Tibial nerve (tissue), 4 donors: ENCODE results near the gene IL34. TPM values are rescaled to one million over a fixed set of nuclear protein-coding genes. Genes with fewer than 3 reads are reported as not detected.
A peak's percentile ranks its signal among the peaks of the same experiment; 100 is the strongest.

Source experiments
- DNase-seq, 2 donors: peaks; one replicate each; pipeline ENCODE4 v3.0.0-alpha.2; 2019; ENCODE audit warnings: low spot score in 2 of 2
- H3K27ac ChIP-seq, 4 donors: fragments of 200-600 bp; sonication (generic) in 3 of 4; one replicate each; pipeline ENCODE4 v1.5.1; 2017 to 2019; ENCODE audit warnings: mild to moderate bottlenecking in 1 of 4
- H3K27me3 ChIP-seq, 2 donors: fragments of 200-600 bp; sonication (generic) in 1 of 2; one replicate each; pipeline versions ENCODE4 v1.5.1 to v1.6.0; 2017 to 2019
- H3K36me3 ChIP-seq, 3 donors: fragments of 200-600 bp; sonication (generic); one replicate each; pipeline ENCODE4 v1.5.1; 2018 to 2019
- H3K4me1 ChIP-seq, 4 donors: fragments of 200-600 bp; sonication (generic) in 3 of 4; one replicate each; pipeline ENCODE4 v1.5.1; 2017 to 2019
- H3K4me3 ChIP-seq, 4 donors: fragments of 200-600 bp; sonication (generic) in 3 of 4; one replicate each; pipeline ENCODE4 v1.5.1; 2017 to 2019; ENCODE audit warnings: mild to moderate bottlenecking in 1 of 4, moderate library complexity in 1 of 4
- H3K9me3 ChIP-seq, 4 donors: fragments of 200-600 bp; sonication (generic) in 3 of 4; one replicate each; pipeline ENCODE4 v1.5.1; 2017 to 2019
- EP300 ChIP-seq, 2 donors: sonication (generic); formaldehyde crosslinking; IDR thresholded peaks; one replicate each; pipeline ENCODE4 v1.6.1; 2017; ENCODE audit warnings: antibody characterized with exemption in 2 of 2, mild to moderate bottlenecking in 1 of 2
- POLR2A ChIP-seq, 2 donors: fragments of 450-650 bp; IDR thresholded peaks; one replicate each; pipeline ENCODE4 v1.6.1; 2017; ENCODE audit warnings: antibody characterized with exemption in 2 of 2, mild to moderate bottlenecking in 2 of 2, moderate library complexity in 2 of 2
- WGBS, 2 donors: methylation state at CpG; one replicate each; pipeline ENCODE4 v1.1.5; 2018; 5-methylcytosine and 5-hydroxymethylcytosine counted together
- total RNA-seq, 4 donors: library from RNA; depleted of rRNA; stranded (reverse); fragments of >200 nt; gene quantifications; one replicate each; pipeline ENCODE4 v1.1.0, GENCODE V29; 2016
- TF ChIP-seq, protein P1 (sequence below), 5 experiments: fragments of 200-600 bp in 3 of 5; fragments of 450-650 bp in 2 of 5; sonication (generic) in 3 of 5; IDR thresholded peaks; one replicate each; pipeline ENCODE4 v1.5.1; 2016 to 2019; ENCODE audit warnings: antibody characterized with exemption in 5 of 5, mild to moderate bottlenecking in 3 of 5, moderate library complexity in 2 of 5

Gene IL34
- total RNA-seq, 4 donors from 2014 or later = 49.6 to 89.4 (median 60.9) TPM

- no peak for TF ChIP-seq EP300 (IDR thresholded peaks at IDR 0.05)
- TF ChIP-seq, protein P1, sequence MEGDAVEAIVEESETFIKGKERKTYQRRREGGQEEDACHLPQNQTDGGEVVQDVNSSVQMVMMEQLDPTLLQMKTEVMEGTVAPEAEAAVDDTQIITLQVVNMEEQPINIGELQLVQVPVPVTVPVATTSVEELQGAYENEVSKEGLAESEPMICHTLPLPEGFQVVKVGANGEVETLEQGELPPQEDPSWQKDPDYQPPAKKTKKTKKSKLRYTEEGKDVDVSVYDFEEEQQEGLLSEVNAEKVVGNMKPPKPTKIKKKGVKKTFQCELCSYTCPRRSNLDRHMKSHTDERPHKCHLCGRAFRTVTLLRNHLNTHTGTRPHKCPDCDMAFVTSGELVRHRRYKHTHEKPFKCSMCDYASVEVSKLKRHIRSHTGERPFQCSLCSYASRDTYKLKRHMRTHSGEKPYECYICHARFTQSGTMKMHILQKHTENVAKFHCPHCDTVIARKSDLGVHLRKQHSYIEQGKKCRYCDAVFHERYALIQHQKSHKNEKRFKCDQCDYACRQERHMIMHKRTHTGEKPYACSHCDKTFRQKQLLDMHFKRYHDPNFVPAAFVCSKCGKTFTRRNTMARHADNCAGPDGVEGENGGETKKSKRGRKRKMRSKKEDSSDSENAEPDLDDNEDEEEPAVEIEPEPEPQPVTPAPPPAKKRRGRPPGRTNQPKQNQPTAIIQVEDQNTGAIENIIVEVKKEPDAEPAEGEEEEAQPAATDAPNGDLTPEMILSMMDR (IDR thresholded peaks at IDR 0.05) = no peak
- no peak for TF ChIP-seq POLR2A (IDR thresholded peaks at IDR 0.05)
- DNase-seq = no peak
- no peak overlapping the region for H3K4me3 ChIP-seq
- H3K27me3 ChIP-seq = no peaks in the 10 kb centered on the region
- WGBS, 2 donors = 77 to 82% methylated on average over 6 to 13 of the region's 13 CpGs
- H3K4me1 ChIP-seq = peaks cover 0 to 33% (median 4%) of the 10 kb centered on the region in 4 donors
- H3K27ac ChIP-seq = peak overlapping the region in 2 of 4 donors; percentile 46 to 55
- H3K9me3 ChIP-seq = no peaks in the 10 kb centered on the region
- H3K36me3 ChIP-seq = peaks cover 4 to 93% (median 7%) of the 10 kb centered on the region in 3 donors
These were observed 16.7 kb downstream of the IL34 start for GRCh38 chr16:70662991-70663523.

DNA sequence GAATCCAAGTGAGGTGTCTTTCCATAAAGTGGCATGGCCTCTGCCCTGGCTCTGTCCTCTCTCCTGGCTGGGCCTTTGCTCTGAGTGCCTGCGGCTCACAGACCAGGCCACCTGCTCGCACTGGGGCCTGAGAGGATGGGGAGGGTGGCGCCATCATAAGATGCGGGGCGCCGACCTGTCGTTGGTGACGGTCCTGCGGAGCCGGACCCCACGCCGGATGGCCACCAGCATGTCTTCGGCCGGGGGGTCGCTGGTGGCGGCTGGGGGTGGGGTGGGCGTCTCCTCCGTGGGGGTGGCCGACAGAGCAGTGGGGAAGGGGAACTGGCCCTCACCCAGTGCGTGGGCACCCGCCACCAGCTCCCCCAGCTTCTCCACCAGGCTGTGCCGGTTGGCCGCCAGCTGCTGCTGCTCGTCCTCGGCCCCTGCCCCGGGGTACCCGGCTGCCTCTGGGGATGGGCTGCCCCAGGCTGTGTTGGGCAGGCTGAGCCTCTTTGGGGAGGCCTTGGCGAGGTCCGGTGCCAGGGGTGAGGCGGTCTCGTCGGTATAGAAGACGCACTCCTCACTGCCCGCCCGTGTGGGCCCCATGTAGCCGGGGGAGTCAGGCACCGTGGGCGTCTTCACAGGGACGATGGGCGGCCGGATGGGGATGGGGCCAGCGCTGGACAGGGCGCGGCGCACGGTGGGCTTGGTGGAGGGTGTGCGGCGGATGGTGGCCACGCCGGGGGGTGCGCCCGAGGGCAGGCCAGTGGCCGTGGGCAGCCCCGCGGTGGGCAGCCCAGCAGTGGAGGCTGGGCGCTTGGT lies 17.4 kb downstream of the IL34 start:
- H3K27me3 ChIP-seq = no peaks in the 10 kb centered on the region
- no peak overlapping the region for H3K4me3 ChIP-seq
- peaks cover 0 to 33% (median 4%) of the 10 kb centered on the region in 4 donors for H3K4me1 ChIP-seq
- 90 to 94% methylated on average over 38 to 45 of the region's 56 CpGs for WGBS, 2 donors
- H3K27ac ChIP-seq = peak overlapping the region in 1 of 4 donors; percentile 55
- peaks cover 4 to 93% (median 7%) of the 10 kb centered on the region in 3 donors for H3K36me3 ChIP-seq
- no peak for DNase-seq
- TF ChIP-seq EP300 (IDR thresholded peaks at IDR 0.05) (no peak), POLR2A (IDR thresholded peaks at IDR 0.05) (no peak)
- TF ChIP-seq, protein P1 (IDR thresholded peaks at IDR 0.05) = no peak
- no peaks in the 10 kb centered on the region for H3K9me3 ChIP-seq

GRCh38 chr16:70664325-70665112 lies 18.2 kb downstream of the IL34 start:
- TF ChIP-seq POLR2A (IDR thresholded peaks at IDR 0.05) (no peak), EP300 (IDR thresholded peaks at IDR 0.05) (no peak)
- TF ChIP-seq, protein P1 (IDR thresholded peaks at IDR 0.05) = no peak
- WGBS, 2 donors = 88 to 90% methylated on average over 14 to 30 of the region's 39 CpGs
- Histone ChIP-seq H3K4me1 (peaks cover 0 to 33% (median 4%) of the 10 kb centered on the region in 4 donors), H3K9me3 (no peaks in the 10 kb centered on the region), H3K4me3 (no peak overlapping the region), H3K27ac (no peak overlapping the region), H3K36me3 (peaks cover 4 to 94% (median 7%) of the 10 kb centered on the region in 3 donors), H3K27me3 (no peaks in the 10 kb centered on the region)
- no peak for DNase-seq

- WGBS, 2 donors = 89 to 92% methylated on average over 11 to 12 of the region's 14 CpGs
- Histone ChIP-seq H3K4me1 (peaks cover 0 to 32% (median 4%) of the 10 kb centered on the region in 4 donors), H3K27me3 (no peaks in the 10 kb centered on the region), H3K9me3 (no peaks in the 10 kb centered on the region), H3K27ac (no peak overlapping the region), H3K36me3 (peaks cover 4 to 94% (median 7%) of the 10 kb centered on the region in 3 donors), H3K4me3 (no peak overlapping the region)
- no peak for DNase-seq
- TF ChIP-seq EP300 (IDR thresholded peaks at IDR 0.05) (no peak), POLR2A (IDR thresholded peaks at IDR 0.05) (no peak)
- TF ChIP-seq, protein P1 (IDR thresholded peaks at IDR 0.05) = no peak
These were observed 18.8 kb downstream of the IL34 start for GRCh38 chr16:70665113-70665694.
